Activated CD4-positive, alpha-beta T cell treated with anti-CD3 and anti-CD28 coated beads, Interleukin-2, amount 50 U/mL, for 24 hours (primary cell): Measurements from ENCODE around the gene WWC2.
"Not testable (repeated sequence)": the region's sequence is repeated elsewhere in the genome, so short reads cannot be mapped to it uniquely, and the experiment has no call there.

Experiments
- DNase-seq, 2 donors: peaks; one replicate each; pipeline ENCODE4 v3.0.0-alpha.2; 2020; ENCODE audit warnings: low read depth in 1 of 2, low spot score in 1 of 2

WWC2 gene

DNA sequence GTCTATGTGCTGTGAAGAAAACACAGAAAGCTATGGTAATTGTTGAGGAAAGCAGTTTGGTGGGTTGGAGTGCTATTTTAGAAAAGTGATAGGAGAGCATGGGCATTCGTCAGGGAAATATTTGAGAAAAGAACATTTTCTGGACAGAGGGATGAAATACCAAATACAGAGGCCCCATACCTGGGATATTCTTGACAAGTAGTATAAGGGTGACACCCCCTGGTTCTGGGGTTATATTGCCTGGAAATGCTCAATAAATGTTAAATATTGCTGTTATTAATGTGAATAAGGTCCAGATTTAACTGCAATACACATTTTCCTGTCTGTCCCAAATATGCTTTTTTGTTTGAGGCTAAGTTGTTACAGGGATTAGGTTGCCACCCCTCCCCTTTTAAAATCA, 42.9 kb downstream of the WWC2 start:
- no peak for DNase-seq

DNA sequence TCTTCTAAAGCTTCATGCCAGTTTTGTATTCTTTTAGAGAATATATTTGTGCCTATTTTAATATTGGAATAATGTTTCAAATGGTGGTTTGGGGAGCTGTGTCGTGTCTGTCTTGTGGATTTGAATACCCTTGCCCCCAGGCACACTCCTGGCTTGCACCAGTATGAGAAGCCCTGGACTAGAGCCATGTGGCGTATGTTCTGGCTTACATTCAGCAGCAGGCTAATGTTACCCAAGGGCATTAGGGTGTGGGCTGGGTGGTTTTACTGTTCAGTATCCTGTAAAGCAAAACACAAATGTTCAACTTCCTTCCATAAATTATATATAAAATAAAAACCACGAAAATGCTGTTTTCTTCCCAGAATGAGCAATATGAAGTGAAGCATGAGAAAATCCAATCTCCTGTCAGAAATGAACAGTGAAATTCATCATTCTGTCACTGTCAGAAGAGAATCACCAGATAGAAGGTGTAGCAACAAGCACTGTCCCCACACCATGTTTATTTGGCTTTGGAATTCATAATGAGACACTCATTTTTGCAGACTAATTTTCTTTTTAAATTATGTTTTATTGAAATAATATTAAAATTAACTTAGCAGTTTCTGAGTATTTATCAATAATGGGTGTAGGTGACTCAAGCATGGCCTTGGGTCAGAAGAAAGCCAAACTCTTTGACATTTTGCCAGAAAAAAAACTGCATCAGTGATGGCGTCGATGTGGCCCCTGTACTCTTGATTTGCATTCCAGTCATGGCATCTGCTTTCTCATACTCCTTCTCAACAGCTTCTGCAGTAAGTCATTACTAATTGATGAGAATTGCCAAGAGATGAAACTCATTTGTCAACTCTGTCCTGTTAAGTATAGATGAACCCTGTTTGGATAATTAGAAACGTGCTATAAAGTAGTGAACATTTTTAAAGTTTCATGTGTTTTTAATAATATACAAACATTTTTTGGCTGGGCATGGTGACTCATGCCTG, 43.8 kb downstream of the WWC2 start:
- no peak for DNase-seq

DNA sequence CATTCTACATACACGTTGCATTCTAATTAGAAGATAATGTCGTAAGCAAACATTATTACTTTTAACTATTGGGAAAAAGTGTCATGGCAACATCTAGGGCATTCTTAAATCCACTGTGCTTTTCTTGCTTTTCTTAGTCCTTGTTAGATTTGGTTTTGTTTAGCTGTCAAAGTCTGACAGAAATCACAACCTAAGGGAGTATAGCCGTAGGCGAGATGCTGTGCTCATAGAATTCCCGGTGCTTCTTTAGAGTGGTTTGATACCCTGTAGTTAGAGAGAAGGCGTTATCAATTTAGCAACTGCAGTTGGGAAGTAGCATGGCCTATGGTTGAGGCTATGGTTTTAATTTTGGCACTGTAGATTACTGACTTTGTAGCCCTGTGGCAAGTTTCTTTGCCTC, 45.7 kb downstream of the WWC2 start:
- no peak for DNase-seq

DNA sequence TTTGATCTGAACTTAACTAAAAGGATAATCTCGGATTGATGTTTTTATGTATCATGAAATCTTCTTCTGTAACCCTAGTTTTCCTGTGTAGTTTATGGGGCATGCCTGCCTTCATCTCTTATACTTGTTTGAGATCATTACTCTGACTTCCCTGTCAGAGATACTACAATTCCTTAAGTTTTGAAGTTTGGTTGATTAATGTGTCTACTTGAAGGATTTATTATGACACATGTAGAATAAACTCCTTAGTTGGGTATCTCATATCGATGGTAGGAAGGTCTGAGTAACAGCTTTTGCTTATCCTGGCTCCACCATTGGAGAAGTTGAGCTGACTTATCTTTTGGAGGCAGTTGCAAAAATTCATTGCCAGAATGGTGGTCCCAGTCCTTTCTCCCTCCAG, 46.7 kb downstream of the WWC2 start:
- no peak for DNase-seq

DNA sequence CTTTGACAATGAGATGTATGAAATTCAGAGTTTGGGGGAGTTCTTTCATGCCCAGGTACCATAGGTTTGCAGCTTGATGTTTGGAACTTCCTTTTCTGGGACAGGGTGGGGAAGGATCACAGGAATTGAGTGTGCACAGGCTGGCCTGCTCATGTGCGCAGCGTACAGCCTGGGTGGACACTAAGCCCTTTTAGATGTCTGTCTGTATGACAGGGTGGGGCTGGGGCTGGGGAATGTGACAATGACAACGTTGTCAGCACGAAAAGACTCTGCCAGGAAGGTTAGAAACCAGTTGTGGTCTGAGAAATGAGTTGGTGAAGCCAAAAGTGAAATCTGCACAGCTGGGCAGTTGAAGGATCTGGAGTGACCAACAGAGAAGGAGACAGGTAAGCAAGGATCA, 47.4 kb downstream of the WWC2 start:
- no peak for DNase-seq

DNA sequence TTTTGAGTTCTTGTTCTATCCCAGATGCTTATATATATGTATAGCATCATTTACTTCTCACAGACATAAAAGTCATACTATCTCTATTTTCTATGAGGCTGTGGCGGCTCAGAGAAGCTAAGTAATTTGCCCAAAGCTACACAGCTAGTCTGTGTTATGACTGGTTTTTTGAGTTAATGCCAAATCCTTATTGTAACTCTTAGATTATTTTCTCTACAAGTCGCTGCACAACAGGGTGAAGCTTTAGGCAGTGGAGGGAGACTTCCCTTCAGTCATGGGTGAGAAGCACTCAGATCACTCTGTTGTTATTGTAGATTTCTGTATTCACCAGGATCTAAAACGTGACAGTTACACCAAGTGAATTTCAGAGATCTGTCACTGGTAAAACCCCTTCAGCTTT, 48.1 kb downstream of the WWC2 start:
- DNase-seq, result no peak

DNA sequence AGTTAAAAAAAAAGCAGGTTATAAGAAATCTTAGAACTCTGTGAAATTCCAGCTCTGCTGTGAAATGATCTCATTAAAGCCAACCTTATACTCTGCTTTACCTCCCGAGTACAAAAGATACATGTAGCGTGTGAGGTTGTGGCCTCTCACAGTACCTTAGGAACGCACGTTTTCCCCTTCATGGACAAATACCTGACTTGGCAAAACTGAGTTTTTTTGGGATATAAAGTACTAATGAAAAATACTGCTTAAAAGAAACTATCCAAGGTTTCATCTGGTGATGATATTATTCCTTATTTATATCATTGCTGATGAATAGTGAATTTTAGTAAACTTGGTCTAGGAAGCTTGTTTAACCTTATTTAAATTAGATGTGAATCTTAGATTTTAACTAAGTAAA, 48.9 kb downstream of the WWC2 start:
- DNase-seq, result no peak

DNA sequence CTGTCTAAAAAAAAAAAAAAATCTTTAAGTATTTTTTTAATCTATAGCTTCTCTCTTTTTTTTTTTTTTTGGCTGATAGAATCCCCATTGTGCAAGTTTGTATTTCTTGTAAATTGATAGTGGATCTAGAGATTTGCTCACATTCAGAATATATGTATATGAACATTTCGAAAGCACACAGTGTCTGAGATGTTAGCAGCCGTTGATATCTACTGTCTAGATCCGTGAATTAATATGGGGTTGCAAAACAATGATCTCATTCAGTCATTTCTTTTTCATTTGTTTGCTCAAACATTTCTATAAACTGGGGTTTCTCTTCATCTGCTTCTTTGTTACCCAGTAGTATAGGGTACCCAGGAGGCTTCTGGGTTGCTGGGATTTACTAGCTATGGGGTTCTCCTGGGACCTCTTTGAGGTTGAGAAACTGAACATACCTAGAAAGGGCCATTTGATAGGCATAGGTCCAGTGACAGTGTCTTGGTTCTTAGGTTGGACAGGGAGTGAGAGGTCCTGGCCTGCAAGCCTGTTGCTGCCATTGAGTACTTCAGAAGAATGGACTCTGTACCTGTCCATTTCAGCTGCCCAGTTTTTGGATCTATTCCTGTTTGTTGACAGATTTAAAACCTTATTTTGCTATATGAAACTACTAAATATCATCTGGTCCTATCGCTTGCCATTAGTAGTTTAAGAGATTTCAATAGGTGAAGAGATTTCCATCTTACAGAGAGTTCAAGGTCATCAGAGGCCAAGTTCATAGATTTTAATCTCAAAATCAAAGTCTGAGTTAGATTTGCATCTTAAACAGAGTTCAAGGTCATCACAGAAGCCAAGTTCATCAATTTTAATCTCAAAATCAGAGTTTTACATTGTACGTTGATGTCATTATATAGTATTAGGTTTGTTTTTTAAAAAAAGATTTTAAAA, 50.8 kb downstream of the WWC2 start:
- DNase-seq, result no peak

DNA sequence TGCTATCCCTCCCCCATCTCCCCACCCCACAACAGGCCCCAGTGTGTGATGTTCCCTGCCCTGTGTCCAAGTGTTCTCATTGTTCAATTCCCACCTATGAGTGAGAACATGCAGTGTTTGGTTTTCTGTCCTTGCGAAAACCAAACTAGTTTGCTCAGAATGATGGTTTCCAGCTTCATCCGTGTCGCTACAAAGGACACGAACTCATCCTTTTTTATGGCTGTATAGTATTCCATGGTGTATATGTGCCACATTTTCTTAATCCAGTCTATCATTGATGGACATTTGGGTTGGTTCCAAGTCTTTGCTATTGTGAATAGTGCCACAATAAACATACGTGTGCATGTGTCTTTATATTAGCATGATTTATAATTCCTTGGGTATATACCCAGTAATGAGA, 51.6 kb downstream of the WWC2 start:
- not testable (repeated sequence) for DNase-seq

DNA sequence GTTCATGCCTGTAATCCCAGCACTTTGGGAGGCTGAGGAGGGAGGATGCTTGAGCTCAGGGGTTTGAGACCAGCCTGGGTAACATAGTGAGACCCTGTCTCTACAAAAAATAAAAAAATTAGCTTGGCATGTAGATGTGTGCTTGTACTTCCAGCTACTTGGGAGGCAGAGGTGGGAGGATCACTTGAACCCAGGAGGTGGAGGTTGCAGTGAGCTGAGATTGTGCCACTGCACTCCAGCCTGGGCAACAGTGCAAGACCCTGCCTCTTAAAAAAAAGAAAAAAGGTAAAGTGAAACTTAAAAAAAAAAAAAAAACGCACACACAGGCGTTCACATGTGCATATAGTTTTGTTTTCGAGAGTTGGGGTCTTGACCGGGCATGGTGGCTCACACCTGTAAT, 53.2 kb downstream of the WWC2 start:
- DNase-seq, result not testable (repeated sequence)

DNA sequence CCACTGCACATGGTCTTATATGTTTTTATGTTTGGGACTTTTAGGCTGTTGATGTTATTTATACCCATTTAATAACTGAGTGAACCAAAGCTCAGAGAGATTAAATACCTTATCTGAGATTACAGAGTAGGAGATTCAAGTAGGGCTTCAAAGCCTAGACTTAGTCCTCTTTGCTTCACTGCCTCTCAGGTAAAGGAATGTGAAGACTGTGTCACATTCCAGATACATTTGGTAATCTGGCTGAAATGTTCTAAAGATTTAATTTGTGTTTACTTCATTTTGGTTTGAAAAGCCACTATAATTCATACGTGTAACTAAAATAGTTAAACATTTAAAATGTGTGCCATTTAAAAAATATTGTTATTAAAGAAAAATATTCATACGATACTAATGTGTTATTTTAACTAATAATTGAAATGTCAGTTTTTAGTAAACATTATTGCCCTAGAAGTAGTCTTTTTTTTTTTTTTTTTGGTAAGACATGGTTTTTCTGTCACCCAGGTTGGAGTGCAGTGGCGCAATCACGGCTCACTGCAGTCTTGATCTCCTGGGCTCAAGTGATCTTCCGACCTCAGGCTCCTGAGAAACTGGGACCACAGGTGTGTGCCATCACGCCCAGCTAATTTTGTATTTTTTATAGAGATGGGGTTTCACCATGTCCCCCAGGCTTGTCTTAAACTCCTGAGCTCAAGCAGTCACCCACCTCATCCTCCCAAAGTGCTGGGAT, 54.3 kb downstream of the WWC2 start:
- DNase-seq, result no peak

DNA sequence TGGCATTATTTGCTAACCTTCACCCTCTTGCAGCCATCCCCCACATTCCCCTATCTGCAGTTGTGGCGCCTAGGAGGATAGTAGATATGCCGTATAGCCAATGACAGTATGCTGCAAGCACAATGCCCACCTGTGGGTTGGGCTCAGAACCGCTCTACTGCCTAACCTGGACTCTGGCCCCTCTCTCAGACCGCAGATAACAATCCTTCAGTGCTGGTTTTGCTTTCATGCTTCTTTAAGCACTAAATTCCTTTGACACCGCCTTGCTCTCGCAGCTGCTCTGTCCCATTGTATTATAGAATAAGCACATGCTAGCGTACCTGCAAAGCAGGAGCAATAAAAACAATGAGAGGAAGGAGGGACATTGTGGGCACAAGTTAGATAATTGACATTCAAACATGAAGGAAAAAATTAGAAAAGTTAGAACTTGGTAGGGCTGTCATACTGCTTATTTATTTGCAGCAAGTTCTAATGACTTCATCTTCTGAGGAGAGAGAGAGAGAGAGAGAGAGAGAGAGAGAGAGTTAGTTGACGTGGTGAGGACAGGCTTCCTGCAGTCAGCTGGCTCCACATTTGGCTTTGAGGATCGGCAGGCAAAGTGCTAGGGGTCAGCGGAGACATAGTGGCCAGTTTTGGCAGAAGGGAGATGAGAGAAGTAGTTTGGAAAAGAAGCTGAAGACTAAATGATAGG, 55.8 kb downstream of the WWC2 start:
- no peak for DNase-seq

DNA sequence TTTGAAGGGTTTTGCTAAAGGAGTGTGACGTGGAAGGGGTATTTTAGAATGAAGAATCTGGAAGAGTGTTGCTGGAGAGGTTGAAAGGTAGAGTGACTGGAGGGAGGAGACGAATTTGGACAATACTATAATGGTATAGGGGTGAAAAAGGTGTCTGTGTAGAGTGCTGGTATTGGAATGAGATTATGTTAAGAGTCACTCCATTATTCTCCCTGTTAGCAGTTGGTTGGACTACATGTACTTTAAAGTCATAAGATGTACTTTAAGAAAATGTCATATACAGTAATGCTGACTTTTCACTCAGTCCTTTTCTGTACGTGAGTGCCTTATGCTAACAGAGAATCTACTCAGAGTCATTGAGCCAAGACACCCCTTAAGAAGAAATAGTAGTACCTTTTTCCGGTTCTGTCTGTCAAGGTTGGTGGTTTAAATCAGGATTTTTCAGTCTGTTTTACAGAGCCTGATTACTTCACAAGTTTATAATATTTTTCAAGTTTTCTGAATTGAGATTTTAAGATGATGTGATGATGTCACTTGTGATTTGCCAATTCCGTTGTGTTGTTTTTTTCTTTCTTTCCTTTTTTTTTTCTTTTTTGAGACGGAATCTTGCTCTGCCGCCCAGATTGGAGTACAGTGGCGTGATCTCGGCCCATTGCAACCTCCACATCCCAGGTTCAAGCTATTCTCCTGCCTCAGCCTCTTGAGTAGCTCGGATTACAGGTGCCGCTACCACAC, 56.6 kb downstream of the WWC2 start:
- no peak for DNase-seq

DNA sequence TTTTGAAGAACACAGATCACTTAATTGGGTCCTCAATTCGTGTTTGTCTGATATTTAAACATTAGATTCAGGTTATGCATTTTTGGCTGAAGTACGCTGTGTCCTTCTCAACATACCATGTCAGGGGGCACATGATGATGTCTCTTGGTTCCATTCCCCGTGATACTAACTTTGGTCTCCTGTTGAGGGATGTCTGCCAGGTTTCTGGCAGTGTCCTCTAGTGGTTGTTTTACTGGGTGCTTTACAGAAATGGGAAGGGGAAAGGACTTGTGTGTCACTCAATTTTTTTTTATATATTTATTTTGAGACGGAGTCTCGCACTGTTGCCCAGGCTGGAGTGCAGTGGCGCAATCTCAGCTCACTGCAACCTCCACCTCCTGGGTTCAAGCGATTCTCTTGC, 58.2 kb downstream of the WWC2 start:
- no peak for DNase-seq

DNA sequence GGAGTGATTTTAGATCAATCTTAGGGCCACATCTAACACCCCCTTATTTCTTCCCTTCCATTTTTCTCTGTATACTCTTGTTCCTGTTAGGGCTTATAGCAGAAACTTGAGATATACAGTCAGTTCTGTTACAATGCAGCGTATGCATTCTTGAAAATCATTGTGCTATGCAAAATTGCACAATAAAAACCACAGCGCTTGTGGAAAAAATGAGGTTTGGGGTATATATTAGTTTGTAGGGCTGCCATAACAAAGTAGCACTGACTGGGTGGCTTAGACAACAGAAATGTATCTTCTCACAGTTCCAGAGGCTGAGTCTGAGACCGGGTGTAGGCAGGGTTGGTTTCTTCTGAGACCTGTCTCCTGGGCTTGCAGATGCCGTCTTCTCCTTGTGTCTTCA, 59.0 kb downstream of the WWC2 start:
- no peak for DNase-seq

DNA sequence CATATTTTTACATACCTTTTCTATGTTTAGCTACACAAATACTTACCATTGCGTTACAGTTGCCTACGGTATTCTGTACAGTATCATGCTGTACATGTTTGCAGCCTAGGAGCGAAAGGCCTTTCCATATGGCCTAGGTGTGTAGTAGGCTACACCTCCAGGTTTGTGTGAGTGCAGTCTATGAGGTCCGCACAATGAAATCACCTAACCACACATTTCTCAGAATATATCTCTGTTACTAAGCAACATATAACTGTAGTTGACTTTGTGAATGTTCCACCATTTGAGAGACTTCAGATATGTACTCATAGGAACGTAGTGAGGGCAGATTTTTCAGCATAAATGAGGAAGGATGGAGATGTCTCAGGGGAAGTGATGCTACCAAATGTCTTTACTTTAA, 62.6 kb downstream of the WWC2 start:
- DNase-seq, result no peak

DNA sequence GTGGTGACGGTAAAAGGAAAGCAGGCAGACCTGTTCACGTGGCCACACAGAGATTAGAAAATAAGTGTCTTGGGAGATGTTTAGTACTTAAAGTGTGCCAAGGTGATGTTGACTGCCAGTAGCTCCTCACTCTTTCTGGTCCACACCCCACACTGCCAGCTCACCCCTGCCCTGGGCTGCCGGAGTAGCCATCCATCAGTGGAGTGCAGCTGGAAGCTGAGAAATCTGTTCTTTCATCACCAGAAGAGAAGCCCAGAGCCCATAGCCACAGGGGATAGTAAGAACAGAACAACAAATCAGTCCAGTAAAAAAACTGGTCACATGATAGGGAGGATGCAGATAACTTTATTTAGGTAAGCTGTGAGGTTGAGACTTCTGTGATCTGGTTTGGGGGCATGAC, 64.1 kb downstream of the WWC2 start:
- no peak for DNase-seq

DNA sequence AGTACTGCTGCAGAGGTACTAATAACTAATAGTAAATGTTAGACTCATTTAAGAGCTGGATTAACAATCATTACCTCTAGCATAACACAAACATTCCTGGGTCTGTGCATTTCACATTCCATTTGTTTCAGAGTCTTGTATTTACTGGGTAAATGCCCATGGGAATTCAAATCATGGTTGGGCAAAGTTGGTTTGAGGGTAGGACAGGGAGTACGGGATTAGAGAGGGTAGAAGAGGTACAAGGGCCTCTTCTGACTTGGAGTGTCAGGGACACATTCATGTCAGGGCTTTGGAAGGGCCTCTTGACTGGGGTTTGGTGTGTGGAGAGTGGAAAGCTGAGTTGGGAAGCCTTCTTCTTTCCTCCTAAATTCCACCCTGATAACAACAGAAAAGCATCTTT, 65.9 kb downstream of the WWC2 start:
- no peak for DNase-seq

DNA sequence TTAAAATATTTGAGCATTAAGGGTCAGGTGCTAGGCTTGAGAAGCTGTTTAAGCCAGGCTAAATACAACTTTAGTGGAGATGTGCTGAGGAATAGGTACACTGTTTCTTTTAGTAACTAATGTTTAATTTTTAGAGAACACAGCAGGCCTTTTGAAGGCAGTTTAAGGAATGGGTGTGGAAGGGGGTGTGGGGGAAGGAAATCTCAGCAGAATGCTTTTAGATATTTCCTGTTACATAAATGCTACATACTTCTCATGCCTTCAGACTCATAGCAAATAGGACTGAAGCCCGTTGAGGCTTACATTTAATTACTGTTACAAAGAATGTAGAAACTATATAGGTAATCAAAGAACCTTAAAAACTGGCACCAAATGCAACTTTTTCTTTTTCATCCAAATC, 66.3 kb downstream of the WWC2 start:
- DNase-seq, result no peak

DNA sequence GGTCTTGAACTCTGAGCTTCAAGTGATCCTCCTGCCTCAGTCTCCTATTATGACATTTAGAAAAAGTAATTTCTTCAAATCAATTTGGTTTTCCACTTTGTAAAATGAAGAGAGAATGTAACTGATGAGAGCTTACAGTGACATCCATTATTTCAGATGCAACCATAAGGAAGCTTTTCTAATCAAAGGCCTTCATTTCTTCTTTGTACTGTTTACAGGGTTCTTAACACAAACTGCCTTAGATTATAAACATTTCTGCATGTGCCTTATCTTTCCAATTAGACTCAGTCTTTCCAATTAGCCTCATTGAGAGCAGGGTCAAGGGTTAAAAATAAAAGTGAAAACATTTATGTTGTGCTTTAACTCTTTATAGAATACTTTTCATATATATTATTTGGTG, 71.8 kb downstream of the WWC2 start:
- no peak for DNase-seq
